Activated naive CD4-positive, alpha-beta T cell treated with Interleukin-2 at 50 U/mL for 16 hours (primary cell): ENCODE data around the gene ABHD17A.

Experiments
- DNase-seq: peaks from one replicate; pipeline ENCODE4 v3.0.0-alpha.2; 2020

ABHD17A gene

DNA sequence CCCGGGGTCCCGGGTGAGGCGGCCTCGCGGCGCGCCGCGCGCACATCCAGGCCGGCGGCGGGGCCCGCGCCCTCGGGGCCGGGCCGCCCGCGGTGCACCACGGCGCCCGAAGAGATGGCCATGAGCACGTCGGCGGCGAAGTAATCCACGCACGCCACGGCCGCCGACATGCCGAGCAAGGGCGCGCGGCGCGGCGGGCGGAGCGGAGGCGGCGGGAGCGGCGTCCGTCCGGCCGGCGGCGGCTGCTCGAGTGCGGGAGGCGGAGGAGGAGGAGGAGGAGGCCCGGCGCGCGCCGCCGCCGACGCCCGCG, 22.0 kb downstream of the ABHD17A start, which contains the start of gene KLF16:
KLF16 (minus strand) TSS at position 252 of the 310 bp plus-strand sequence; CDS start at position 170, 82 bp downstream.
- DNase-seq, result no peak

DNA sequence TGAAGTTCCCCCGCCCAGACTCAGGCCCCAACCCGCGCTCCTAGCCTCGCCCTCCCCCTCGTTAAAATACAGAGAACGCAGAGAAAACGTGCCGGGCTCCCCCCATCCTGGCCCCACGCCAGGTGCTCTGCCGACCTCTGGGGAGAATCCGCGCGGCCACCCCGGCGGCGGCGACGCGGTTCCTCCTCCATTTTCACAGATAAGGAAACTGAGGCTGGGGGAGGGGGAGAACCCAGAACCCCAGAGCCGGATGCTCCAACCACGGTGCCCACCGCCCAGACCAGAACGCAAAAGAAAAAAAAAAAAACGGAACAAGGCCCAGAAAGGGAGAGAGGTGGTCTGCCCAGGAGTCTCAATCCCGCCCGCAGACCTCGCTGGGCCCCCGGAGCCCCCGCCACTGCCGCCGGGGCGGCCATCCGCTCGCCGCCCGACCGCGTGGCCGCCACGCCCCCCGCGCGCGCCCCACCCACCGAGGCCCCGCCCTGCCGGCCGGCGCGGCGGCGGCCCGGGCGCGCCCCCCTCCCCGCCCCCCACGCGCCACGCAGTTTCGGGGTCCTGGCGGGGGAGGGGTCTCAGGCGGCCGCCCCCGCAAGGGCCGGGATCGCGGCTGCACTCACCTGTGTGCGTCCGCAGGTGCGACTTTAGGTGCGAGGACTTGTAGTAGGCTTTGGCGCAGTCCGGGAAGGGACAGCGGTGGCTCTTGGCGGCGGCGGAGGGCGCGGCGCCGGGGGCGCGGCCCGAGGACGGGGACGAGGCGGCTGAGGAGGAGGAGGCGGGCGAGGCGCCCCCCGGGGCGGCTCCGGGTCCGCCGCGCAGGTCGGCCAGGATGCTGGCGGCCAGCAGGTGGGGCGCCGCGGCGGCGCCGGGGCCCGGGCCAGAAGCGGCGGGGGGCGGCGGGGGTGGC, 22.6 kb downstream of the ABHD17A start:
- DNase-seq, result peak; percentile 60

DNA sequence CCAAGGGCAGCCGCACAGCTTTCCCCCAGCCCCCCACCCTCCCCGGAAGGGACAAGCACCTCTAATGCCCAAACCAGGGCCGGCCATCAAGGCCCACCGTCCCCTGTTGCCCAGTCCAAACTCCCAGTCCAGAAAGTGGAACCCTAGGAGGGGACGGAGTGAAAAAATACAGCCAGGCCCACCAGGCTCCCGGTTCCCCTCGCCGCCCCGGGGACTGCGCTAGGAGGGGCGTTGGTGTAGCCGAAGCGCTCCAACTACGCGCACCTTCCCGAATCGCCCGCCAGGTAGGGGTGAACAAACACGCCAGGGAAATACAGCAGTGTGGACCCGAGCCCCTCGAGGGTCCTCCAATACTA, 23.2 kb downstream of the ABHD17A start:
- no peak for DNase-seq

DNA sequence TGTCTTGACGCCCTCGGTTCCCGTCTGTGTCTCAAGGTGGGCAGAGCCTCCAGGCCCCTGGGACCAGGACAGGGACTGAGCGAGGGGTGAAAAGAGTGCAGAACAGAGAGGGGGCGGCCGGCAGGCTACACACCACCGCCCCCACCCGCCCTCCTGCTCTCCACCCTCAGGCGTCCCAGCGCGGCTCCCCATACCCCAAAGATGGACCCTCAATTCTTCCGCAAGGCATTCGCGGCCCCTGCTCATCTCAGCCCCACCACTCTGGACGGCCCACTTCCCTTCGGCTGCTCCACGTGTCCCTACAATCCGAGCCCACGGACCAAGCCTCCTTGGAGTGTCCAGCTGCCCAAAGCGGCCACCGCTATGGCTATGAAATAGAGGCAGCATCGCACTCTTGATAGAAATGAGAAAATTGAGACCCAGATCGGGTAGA, 23.7 kb downstream of the ABHD17A start:
- DNase-seq, result no peak

DNA sequence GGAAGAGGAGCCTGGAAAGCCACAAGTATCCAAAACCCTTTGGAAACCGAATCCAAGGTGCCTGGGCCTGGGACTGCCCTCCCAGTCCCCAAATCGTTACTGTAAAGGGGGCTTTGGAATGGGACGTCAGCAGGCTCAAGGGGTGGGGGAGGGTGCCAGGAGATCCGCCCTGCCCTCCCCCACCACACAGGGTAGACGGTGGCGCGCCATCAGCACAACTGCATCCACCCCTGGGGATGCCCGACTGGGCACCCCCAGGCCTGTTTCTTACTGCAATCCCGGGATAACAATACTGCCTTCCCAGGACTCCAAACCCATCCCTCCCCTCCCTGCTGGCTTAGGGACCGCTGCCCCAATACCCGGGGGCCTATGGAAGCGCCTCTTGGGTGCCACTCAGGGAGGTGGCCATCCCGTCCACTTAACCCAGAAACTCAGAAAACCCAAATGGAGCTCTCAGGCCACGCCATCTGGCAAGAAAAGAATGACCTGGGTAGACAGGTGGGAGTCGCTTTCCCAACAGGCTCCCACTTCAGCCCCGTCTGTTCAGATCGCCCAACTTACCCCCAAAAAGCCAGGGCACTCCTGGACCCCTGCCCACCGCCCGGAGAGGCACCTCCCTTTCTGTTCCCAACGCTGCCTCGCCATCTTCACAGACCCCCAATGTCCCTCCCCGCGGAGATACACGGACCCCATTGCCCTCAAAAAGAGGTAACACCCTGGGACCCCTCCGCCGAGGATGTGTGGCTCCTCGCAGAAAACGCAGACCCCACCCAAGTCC, 24.3 kb downstream of the ABHD17A start:
- DNase-seq, result no peak

DNA sequence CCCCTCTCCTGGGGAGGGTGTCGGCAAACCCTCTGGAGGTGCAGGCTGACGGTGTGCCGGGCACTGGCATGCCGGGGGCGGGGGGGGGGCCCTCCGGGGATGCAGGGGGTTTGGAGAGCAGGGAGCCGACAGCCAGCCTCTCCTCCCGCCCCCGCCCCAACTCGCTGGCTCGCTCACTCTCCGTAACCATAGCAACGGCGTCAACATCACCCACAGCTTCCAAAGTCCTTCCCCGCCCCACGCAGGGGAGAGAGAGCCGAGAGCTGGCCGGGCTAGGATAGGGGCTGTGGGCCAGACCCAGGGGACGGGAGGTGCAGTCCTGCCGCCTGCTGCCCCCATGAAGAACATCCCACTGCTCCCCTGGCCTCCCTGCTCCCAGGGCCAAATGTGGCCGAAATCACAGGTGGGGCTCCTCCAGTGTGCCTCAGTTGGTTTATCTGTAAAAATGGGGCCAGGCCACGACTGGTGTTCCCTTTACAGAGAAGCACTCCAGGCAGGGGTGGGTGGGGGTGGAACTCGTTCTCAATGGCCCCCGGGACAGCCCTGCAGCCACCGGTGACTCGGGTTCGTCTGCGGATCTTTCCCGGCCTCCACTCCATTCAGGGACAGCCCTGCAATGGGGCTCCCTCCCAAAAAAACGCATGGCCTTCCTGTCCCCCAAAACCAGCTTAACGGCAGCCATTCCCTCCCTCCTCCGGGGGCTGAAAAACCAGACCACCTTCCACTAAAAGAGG, 25.1 kb downstream of the ABHD17A start:
- DNase-seq, result peak; percentile 59

DNA sequence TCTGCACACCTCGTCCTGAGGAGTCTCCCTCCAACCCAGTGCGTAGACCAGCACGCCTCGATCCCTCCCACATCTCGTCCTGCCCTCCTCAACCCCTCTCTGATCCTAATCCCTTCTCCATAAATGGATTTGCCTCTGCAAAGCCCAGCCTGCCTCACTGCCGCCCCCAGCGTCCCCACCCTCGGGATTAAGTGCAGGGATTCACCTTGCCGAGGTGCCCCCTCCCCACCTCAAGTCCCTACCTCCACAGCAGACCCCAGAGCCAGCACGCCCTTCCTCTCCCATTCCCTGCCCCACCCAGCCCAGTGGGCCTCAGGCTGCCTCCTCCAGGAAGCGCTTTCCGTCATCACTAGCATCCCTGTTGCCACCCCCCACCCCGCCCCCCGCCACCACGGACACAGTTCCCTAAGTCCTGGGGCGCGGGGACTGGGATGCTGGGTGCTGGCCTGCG, 25.9 kb downstream of the ABHD17A start:
- no peak for DNase-seq

DNA sequence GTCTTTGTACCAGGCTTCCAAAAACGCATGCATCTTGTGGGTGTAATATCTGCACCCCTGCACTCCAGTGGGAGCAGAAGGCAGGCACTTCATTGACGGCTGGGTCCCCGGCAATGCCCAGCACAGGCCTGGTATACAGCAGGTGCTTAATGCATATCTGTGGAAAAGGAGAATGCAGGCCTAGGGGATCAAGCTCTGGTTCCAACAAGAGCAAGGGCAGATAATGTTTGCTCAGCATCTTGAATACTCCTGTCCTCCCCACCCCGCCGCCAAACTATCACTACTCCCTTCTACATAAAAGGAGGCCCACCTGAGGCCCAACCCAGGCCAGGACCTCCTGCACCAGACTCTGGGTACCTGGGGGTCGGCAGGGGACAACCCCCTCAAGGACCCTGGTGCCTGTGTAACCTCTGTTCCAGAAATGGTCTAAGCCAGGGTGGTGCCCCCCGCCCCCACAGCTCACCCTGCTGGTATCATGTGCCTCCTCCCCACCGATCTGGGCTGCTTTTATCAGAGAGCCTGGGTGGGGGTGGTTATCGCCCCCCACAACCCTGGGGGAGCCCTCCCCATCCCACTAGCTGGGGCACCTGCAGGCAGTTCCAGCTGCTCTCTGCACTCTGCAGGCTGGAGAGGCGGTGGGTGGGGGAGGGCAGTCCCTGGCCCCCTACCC, 26.7 kb downstream of the ABHD17A start:
- no peak for DNase-seq

DNA sequence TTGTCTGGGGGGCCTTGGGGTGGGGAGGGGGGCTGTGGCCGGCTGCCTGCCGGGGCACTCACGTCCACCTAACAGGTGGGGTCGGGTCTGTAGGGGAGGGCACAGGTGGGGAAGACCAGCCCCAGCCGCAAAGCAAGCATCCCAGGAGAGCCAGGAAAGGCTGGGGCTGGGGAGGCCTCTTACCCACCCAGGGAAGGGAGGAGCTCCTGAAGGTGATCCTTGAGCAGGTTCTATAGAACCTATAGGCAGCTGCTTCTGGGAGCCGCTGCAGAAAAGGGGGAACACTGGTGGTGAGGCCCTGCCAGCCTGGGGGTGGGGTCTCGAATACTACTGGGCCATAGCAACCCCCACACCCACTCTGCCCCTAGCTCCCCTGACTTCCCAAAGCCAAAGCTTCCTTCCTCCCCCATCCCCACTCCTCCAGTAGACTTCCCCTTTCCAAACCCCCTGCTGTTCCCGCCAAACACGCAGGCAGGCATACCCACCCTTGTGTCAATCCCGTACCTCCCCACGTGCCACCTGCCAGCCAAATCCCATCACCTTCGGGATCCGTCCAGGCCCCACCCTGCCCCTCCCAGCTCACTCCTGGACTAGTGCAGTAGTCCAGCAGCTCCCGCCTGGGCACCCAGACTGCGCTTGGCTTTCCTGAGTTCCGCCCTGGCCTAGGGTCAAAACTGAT, 27.5 kb downstream of the ABHD17A start:
- no peak for DNase-seq

DNA sequence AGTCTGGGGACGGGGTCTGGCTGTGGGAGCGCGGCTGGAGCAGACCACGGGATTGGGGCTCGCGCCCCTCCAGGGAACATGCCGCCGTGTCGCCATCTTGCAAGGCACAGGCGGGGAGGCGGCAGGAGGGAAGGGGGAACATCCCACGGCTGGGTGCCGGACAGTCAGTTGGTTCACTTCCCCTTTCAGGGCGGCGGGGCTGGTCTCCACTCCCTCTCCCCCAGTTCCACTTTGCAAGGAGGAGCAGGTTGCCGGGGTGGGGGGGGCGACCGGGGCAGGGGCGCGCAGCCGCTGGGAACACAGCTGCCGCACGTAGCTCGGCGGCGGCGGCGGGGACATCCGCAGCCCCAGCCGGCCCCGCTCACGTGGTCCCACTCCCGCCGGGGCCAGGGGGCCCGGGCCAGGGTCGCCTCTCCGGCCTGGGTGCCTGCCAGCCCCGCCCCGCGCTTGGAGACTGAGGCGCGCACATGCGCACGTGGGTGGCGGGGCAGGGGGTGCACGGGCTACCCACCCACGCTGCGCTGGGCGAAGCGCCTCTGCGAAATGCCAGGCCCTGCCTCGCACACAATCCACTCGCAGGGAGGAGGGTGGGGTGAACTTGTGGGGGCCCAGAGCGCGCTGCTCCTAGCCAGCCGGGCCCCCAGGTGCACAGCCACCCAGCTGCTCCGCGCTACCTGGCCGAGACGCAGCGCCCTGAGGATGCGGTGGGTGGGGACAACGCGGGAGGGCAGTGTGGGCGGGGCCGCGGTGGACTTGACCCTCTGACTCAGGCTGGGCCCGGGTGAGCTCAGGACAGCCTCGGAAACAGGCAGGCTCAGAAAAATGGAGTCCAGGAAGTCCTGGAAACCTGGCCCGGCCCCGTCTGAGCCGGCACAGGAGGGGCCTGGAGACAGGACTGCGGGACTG, 28.3 kb downstream of the ABHD17A start:
- peak; percentile 52 for DNase-seq

DNA sequence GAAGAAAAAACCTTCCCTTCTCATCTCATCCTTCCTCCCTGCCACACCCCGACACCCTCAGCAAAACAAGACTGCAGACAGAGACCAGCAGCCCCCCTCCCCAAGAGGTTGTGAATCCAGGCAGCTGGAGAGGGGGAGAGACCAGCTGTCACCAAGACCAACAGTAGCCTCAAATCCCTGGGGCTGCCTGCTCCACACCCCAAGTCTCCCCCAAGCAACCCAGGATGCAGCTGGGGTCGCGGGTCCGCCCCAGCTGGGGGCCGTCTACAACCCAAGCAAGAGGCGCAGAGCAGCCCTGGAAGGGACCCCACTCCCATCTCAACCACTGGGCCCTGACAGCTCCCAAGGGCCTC, 29.0 kb downstream of the ABHD17A start:
- no peak for DNase-seq

DNA sequence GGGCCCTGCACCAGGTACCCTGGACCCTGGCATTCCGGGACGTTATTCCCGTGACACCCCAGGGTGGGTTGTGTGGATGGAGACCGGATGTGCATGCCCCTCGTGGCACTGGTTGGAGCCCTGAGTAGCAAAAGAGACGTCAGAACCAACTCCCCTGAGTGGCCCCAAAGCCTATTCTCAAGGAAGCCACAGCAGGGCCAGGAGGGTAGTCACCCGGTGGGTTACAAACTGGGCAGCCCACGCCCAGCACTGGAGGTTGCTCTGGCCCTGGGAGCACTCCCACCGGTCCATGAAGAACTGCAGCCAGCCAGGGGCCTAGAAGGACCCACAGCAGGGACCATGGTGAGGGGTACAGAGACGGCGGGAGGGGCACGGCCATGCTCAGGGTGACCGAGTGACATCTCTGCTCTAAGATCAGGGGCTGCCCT, 29.5 kb downstream of the ABHD17A start:
- peak; percentile 34 for DNase-seq

DNA sequence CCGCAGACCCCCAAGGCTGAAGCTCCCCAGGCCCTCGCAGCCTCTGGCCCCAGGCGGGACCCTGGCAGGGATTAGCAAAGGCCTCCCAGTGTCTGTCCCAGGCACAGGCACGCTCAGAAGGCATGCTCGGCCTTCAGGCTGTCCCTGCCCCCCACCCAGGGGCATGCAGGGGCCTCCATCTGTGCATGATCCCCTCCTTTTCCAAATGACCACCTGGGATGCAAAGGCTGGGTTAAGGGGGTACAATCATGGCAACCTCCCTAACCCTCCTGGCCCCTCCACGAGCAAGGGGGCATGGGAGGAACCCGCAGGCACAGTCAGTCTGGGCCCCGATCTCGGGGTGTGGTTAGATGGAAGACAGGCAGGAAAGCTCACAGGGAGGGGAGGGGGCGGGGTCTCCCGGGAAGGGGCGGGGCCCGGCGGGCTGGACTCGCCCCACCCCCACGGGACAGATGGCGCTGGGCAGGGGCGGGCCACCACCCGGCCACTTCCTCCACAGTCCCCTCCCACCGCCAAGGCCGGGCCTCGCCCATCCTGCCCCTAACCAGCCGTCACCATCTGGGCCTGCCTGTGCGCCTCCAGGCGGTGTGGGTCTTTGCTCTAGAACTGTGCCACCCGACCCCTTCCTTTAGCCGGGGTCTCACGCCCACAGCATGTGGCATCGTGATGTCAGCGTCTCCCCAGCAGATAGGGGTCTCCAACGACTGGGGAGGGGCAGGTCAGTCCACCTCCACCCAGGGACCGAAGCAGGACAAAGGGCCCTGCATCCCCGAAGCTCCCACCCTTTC, 30.1 kb downstream of the ABHD17A start:
- peak; percentile 77 for DNase-seq

DNA sequence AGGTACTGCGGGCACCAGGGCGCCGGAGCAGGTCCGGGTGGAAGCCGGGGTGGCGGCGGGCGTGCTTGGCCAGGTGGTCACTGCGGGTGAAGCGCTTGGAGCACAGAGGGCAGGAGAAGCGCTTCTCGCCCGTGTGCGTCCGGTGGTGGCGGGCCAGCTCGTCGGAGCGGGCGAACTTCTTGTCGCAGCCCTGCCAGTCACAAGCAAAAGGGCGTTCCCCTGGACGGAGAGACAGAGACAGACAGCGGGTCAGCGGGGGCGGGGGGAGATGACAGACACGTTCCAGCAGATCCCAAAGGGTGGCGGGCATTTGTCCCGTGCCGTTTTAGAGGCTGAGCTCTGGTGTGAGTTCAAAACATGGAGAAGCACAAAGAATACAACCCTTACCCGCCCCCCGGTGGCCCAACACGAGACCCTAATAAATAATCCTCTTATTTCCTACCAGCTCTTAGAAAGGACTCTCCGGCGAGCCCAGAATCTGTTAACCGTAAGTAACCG, 30.7 kb downstream of the ABHD17A start:
- DNase-seq, result no peak

DNA sequence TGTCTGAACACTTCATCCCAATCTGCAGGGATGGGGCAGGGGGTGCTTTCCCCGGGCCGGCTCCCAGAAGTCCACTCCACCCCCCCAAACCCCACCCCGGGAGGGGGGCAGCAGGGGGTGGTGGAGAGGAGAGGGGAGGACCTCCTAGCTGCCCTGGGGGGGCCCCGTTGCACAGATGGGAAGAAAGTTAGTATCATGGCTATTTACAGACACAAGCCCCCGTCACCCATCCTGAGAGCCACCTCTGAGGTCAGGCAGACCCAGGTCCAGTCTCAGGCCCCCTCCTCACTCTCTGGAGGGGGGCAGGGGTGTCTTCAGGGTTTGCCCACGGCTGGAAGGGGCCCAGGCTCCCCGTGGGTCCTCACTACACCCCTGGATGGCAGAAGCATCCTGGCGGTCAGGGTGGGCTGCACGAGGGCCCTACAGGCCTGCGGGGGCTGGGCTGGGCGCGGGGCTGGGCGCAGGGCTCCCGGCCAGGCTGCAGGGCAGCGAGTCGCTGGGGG, 31.2 kb downstream of the ABHD17A start:
- no peak for DNase-seq

DNA sequence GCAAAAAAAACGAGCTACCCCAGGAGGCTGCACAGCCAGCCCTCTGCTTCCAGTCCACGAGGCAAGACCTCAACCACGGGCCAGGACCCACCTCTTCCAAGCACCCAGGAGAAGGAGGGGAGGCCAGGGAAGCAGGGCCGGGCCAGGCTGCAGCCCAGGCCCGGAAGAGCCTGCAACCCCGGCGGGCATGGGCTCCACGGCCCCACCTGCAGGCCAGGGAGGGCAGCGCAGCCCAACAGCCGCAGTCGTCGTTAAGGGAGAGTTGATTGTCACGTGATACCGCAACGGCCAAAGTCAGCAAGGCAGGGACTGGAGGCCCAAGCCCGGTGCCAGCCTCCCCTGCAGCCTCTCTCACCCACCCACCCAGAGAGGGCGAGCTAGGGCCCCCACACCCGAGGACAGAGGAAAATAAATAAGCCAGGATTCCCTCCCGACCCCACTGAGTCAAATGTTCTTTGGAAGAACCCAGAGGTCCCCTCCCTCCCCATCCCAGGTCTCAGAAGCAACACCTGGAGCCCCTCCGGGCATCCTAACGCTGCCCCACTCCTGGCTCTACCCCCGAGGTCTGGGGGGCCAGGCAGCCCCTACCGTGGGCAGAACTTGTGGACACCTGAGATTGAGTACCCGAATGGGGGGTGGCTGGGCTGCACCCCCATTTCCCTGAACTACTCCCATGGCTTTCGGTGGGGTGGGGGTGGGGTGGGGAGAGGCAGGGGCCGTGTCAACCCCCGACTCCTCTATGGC, 31.8 kb downstream of the ABHD17A start:
- peak; percentile 85 for DNase-seq

DNA sequence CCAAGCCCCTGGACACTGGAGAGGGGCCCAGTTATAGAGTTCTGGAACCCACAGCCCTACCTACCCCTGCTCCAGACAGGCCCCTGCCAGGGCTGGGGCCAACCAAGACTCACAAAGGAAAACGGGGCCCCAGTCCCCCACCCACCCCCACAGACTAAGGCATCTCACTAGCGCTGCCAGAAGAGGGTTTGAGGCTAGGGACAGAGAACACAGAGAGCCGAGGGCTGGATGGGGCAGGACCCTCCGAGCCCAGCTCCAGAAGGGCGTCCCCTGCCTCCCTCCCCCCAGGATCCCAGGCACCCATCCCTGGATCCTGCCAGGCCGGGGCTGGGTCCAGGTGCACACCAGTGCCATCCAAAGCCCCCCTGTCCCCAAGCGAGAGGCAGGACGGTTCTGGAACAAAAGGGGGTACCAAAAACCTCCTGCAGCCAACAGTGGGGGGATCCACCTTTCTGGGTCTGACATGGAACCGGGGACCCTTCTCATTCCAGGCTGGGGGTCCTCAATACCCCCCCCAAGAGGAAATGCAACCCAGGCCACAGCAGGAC, 32.6 kb downstream of the ABHD17A start:
- no peak for DNase-seq

DNA sequence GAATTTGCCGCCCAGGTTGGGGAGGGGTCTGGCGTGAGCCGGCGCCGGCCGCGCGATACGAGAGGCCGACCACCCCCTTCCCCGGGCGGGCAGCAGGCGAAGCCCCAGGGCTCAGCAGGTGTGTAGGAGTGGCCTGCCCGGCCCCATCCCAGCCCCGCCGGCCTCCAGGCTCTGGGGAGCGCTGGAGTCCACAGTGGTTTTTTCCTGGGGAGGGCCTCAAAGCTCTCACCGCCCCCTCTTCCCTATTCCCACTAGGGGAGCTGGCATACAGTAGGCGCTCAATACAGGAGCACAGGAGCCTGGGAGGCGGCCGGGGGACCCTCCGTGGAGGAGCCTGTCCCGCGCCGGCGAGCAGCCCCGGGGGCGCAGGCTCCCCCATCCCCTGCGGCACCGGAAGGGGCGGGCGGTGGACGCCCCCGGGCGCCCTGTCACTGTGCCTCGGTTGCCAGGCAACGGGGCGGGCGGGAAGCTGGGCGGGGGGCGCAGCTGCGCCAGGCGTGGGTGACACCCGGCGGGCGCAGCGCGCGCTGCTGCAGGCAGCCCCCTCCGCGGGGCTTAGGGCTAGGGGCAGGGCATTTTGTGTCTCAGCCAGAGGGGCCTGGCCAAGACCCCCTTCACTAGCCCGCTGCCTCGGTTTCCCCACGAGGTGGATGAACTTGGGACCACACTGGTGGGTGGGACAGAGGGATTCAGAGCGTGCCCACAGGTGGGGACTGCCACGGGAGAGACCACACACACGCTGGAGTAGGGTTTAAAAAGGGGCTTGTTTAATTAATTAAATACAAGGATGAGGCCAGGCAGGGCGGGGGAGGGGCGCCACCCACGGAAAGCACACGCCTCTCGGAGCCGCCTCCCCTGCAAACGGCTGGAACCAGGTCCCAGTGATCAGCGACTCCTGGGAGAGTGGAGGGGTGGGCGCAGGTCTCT, 33.4 kb downstream of the ABHD17A start:
- peak; percentile 48 for DNase-seq
